Astrocyte of the hippocampus (primary cell): ENCODE data around the gene FAM20A.

ENCODE experiments used
- DNase-seq: peaks from one replicate; pipeline ENCODE4 v3.0.0; 2011; ENCODE audit warnings: low read depth, low spot score

Gene FAM20A

DNA sequence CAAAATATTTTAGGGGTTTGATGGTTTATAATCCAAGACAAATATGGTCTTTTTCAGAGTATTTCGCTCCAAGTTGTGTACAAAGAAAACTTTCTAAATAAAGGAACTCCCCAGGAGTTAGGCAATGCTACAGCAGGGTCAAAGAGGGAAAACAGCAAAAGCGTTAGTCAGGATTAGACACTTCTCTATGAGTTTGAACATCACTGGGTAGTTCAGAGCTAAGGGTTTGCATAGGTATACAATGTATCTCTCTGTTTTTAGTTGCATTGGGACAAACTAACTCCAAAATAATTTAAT lies 34.8 kb downstream of the FAM20A start:
- DNase-seq = no peak

DNA sequence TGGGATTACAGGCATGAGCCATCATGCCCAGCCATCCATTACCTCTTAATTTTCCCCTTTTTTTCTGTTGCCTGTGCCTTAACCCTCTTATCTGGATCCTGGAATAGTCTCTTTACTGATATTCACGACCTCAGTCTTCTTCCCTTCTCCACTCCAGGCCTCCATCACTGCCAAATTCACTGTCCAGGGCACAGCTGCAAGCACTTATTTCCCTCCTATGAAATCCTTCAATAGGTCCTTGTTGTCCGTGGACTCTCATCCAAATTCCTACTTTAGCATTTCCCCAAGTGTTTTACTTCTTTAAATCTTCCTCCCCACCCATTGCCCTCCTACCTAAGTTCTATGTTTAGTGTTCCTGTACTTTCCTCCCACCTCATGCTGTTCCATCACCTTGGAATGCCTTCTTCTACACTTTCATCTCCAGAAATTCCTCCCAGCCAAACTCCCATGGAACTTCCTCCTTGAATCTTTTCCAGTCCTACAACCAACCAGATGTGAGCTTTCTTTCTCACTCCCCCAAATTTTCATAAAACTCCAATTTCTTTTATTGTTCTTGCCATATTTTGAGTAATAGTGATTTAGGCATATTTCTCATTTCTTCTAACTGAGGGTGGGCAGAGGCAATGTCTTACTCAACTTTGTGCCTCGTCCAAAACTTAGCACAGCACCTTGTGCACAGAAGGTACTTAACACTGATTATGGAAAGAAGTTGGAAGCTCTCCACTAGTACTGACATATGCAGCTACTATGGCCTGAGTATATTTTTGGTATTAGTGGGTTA lies 35.3 kb downstream of the FAM20A start:
- DNase-seq = no peak

DNA sequence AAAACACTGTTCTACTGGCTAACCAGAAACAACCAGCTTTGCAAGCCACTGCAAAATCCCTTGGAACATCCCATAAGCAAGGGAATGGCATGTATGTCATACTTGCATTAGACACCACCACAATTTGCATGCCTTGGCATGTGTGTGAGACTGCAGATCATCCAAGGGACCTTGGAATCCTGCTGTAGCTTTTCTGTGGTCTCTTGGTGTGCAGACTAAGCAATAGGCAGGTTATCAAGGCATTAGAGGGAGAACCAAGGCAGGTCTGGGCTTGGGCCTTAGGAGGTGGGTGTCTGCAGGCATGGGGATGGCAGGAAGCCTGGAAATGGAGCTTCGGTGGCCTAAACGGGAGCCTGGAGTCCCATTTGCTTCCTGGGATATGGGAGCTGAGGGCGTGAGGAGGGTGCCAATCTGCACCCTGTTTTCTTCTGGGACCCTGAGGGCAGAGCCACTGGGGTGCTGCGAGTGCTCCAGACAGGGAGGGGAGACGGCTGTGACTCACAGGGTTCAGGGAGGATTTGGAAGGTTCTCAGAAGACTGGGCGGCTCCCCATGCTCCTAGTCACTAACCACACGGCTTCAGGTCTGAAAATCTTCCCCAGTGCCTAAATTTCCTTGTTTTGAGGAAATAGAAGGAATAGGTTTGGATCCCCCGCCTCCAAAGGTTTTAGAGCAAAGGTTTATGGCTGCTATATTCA lies 36.6 kb downstream of the FAM20A start:
- DNase-seq = no peak

DNA sequence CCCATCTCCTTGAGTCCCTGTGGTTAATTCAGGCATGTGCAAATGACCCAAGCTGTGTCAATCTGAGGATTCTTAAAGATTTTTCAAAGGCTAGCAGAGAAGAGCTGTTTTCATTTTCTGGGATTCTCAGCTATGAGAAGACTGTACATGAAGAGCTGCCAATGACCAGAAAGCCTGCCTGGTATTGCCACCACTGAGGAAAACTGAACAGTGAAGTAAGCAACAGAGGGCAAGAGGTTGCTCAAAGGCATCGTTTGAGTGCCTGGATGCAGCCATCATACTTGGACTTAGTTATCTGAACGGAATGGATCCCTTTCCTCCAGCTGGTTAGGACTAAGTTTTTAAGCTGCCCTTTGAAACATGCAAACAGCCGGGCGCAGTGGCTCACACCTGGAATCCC lies 38.4 kb downstream of the FAM20A start:
- DNase-seq = peak; percentile 9

DNA sequence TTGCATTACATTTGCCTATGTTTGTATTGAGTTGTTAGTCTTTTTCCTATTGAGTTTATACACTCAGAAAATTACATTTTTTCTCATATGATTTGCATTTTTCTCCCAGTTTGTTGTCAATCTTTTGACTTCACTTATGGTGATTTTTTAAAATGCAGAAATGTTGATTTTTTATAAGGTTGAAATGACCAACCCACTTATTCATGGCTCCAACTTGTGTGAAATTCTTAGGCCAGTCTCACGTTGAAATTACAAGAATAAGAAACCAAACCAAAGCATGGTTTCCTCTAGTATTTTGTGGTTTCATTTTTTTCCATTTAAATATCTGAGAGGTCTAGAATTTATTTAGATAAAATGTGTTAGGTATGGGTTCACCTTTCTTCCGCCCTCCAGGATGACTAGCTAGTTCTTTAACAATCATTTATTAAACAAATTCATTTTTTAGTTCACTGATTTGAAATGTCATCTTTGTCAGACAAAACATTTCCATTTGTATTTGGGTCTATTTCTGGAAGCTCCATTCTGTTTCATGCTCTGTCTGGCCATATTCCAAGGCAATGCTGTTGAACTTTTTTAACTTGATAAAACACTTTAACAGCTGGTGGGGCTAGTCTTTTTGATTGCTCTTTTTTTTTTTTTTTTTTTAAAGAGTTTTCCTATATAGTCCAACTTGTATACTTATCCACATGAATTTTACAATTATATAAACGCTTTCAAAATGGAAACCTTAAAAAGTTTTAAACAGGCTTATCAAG lies 40.0 kb downstream of the FAM20A start:
- no peak for DNase-seq

DNA sequence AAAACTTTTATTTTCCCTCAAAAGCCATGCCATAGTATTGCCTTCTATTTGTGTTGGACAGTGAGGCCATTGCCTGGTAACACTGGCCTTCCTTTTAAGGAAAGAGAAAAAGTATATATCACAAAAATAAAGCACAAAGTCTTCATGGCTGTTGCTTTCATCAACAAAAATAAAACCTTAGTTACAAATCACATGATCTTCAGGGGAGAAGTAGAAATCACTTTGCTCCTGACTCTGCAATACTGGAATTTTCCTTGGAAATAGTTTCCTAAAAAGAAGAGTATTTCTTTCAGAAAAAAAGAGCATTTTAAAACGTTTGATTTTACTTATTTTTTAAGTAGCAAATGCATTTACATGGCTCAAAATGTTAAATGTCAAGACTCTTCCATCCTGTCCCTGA lies 41.9 kb downstream of the FAM20A start:
- no peak for DNase-seq

DNA sequence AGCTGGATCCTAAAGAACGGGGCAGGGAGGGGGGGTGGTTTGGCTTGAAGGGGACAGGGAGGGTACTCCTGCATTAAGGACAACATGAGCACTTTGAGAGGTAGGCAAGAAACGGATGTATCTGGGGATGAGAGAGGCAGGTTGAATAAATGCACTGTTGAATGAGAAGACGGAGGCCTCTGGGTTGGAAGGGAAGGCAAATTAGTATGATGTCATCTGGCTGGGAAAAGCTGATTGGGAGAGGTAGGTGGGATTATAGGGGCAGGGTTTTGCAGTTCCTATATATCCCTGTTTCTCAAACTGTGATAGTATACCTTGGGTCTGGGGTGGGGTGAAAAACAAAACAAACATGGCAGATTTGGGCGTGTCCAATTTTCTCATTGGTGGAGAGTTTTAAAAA lies 44.6 kb downstream of the FAM20A start:
- no peak for DNase-seq

DNA sequence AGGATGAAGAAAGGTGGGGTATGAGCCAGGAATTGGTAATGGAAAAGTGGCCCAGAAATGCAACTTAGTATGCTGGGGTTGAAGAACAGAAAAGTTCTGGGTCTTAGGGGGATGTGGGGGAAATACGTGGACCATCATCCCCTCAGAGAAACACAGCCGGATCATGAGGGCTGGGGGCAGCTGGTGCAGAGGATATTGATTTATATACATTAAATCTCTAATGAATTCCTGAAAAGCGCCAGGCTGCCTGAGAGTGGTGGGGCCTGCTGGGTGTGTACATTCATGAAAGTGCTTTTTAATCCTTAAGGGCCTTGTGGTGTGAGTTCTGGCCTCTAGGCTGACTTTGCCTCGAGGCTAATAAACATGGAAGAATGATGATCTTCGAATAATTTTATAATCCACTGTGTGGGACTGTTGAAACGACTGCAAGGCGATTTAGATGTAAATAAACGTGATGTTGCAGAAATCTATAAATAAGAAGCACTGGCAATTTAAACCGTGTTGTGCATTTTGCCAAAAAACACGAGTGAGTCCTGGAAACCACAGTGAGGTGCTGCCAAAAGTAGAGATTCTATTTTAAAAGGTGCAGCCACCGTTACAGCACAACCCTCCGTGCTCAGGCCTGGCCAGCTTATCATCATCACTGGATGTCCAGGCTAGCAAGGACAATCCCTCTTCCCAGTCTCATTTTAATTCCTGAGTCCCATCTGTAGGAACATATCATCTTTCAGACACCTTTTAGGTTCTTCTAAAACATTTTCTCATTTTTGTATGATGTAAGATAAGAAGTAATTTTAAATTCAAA lies 56.9 kb downstream of the FAM20A start:
- no peak for DNase-seq

DNA sequence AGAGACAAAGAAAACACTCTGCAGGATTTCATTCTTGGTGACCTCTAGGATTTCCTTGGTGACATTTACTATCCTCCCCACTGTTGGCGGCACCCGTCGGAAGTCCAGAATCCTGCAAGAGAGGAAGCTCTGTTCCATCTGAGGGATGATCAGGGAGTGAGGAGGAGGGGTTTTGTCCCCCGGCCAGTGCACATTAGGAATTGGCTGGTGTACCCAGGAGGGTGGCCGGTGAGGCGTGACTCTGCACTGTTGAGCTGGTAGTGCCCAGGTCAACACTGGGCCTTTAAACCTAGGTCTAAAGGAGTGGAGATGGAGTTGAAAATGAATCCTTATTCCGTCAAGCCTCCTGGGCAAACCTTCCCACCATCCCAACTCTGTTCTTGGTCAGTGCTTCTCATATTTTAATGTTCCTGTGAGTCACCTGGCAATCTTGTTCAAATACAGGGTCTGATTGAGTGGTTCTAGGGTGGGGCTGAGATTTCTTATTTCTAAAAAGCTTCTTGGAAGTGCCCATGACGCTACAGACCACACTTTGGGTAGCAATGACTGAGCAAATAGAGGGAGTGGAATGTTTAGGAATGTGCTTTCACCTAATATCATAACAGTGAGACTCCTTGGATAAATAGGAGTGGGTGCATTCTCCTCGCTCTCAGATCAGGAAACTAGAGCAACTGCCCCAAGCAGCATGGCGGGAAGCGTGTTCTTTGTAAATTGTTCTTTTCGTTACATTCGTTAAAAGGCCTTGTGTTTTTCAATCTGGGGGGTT lies 58.3 kb downstream of the FAM20A start:
- no peak for DNase-seq

DNA sequence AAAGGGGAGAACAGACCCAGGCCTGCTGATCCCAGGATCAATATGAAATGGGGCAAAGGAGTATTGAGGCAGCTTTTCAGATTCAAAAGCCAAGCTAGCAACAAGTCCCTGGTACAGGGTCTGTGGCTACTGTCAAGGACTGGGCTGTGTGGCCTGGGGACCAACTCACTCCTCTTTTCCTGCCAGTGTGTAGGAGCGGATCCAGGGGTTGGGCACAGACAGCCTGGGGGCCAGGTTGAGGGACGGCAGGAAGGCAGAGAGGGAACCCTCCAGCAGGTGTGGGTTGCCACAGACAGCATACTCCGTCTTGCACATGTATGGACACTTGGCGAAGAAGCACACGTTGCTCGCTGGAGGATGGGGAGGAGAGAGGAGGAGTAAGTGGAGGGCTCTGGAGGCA lies 59.4 kb downstream of the FAM20A start:
- DNase-seq = no peak

DNA sequence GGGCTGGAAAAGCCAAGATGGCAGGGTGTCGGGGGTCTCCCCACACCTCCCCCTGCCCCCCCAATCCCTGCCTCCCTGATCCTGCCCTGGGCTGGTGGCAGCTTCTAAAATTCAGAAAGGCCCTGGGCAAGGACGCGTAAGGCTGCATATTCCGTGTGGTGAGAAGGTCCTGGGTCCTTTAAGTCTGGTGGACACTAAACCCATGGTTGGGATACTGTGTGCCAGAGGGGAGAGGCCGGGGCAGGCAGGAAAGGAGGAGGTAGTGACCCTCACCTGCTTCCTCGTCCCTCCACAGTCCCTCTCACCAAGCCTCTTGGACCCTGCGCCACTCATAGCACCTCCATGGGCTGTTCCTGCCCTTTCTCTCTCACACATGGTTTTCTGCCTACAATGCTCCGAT lies 60.2 kb downstream of the FAM20A start:
- DNase-seq = no peak

DNA sequence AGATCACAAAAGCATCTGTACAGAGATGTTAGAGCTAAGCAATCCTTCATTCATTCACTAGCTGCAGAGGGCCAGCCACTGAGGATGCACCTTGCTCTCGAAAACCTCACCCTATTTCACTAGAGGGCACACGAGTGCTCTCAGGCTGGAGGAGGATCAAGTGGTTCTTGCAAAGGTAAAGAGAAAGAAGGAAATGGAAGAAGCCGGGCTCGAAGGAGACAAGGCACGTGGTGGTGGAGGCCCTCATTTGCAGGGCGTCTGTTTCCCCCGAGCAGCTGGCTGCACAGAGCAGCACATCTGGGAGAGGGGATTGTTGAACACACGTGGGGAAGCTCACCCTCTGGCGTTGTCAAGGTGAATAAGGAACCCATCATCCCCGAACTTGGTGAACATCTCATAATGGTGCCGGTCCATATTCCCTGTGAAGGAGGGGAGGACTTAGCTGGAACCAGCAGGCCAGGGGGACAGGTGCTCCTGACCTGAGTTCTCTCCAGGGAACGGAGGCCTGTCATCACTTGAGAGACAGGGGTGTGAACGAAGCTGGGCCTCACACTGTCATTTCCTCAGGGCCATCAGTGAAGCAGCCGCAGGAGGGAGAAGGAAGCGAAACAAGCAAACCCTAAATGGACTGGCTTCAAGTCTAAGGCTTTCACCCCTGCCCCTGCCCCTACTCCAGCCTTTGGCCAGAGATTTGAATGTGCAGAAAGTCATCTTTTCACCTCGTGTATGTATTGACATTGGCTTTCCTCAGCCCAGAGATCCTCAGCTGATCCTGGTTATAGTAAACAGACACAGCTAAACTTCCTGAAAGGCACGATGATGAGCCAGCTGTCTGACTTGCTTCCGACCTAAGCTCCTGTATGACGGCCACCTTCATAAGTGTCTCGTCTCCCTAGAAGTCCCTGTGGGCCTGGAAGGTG lies 61.4 kb downstream of the FAM20A start:
- no peak for DNase-seq

DNA sequence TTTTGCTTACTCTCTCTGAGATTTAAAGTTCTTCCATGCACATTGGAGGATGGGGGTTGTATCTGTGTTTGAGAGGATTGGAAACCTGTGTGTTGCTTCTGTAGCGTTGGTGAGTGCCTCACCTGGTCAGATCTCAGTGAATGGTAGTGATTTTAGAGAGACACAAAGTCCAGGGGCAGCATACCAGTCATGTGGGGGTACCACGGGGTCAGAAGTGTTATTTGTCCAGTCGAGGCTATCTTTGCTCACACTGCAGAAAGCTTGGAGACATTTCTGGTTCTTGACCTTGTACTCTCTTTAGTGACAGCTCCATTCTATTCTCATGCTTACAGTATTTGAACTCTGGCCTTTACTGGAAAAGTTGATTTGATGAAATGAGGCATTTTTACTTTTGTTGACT lies 65.2 kb downstream of the FAM20A start:
- DNase-seq = no peak

DNA sequence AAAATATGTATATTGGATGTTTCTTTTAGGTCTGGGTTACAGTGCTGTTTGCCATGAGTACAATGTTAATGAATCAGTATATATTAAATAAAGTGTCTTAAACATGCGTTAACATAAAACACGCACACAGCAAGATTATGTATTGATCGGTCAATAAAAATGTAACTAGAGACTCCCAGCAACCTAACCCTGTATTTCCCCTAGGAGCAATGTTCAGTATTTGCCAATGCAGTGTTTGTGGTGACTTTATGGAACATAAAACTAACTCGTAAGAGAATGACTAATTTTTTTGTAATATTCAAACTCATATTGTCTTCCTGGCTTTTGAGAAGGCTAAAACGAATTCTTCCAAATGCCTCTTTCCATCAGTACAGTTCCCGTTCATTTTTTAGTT lies 66.5 kb downstream of the FAM20A start:
- no peak for DNase-seq

DNA sequence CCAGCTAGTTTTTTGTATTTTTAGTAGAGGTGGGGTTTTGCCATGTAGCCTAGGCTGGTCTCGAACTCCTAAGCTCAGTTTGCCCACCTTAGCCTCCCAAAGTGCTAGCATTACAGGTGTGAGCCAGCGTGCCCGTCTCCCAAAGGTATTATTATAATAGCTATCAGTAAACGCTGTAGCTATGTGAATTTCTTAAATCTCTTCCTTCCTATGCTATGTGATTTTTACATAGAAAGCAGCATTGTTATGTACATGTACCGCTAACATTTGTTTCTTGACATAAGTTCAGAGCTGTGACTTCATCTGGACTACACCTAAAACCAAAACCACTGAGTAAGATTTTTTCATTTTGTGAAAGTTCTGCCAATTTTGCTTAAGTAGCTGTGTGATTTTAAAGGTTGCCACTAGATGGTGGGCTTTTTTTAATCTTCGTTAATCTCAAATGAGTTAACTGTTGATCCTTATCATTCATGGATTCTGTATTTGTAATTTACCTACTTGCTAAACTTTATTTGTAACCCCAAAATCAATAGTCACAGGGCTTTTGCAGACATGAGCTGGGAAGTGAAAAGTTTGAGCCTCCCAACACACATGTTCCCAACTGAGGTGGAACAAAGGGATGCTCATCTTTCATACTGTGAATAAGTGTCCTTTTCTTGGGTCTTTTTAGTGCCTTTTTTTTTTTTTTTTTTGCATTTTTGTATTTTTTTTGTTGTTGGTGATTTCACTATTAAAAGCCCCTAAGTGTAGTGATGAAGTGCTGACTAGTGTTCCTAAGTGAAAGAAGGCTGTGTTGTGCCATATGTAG lies 67.1 kb downstream of the FAM20A start:
- DNase-seq = peak; percentile 26

DNA sequence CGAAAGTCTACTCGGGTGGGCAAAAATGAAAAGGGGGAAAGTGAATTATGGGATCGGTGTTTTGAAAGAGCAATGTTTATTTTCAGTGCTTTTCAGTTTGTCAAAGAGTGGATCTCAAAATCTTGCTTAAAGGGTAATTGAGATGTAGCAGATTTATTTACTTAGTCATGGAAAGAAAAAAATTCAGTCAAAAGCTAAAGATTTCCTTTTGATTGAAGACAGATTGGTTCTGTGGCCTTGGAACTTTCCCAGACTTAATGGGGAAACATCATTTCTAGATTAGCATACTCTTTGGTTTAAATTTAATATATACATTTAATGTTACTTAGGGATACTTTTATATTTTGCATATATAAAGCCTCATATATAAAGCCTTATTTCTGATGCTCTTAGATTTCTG lies 68.3 kb downstream of the FAM20A start:
- DNase-seq = no peak

DNA sequence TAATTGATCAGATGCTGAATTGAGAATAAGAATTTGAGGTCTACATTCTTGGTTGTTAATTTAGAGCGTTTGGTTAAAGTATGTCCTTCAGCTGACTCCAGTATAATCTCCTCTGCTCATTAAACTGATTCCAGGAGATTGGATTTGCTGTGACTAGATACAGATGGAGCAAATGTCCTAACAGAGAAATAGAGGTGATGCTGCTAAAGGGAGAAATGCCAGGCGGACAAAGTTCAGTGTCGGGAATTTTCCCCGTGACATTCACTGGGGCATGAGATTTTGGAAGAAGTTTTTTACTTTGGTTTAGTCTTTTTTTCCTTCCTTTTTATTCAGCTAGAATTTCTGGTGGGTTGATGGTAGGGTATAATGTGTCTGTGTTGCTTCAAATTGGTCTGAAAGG lies 69.9 kb downstream of the FAM20A start:
- no peak for DNase-seq

DNA sequence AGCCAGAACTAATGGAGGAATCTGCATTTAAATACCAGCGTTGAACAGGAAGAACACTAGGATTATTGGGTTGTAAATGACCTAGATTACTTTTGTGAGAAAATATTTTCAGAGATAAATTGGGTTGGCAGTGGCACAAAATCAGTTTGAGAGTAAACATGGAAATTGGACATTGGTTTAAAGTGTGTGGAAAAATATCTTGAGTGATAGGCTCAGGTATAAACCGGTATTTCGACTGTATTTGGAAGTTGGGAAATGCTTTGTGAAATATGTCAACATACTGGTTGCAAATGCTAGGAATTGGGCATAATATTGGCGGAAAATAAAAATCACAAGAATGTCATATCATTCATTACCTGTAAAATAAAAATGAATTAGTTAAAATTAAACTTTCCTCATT lies 73.9 kb downstream of the FAM20A start:
- no peak for DNase-seq

DNA sequence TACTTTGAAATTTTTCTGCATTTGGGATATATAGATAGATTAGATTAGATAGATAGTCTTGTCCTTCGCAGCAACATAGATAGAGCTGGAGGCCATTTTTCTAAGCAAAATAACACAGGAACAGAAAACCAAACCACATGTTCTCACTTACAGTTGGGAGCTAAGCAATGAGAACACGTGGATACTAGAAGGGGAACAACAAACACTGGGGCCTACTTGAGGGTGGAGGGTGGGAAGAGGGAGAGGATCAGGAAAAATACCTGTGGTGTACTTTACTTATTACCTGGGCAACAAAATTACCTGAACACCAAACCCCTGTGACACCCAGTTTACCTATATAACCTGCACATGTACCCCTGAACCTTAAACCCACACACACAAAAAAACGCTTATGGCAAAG lies 74.6 kb downstream of the FAM20A start:
- DNase-seq = no peak
